GM06990 (cell line): ENCODE measurements around the gene INSIG2.

Source experiments
- DNase-seq: peaks from one replicate; pipeline ENCODE4 v3.0.0-alpha.2; 2011; ENCODE audit not compliant: insufficient read length; ENCODE audit errors: extremely low read depth
- H3K27me3 ChIP-seq: replicated peaks from 2 replicates; pipeline ENCODE4 v1.6.0; 2011; ENCODE audit warnings: low read length; ENCODE audit not compliant: control insufficient read depth, insufficient read depth
- H3K36me3 ChIP-seq: 2 replicates; pipeline ENCODE4 v1.5.1; 2011; ENCODE audit warnings: low read length; ENCODE audit not compliant: control insufficient read depth, insufficient read depth
- H3K4me3 ChIP-seq: replicated peaks from 2 replicates; pipeline ENCODE4 v1.5.1; 2011; ENCODE audit warnings: low read depth, mild to moderate bottlenecking, control low read depth, low read length
- CTCF ChIP-seq: IDR thresholded peaks from 2 replicates; pipeline ENCODE4 v1.5.1; 2011; ENCODE audit warnings: low read length, control low read depth, mild to moderate bottlenecking, inconsistent platforms; ENCODE audit not compliant: insufficient read depth, poor library complexity, severe bottlenecking

The INSIG2 gene

GRCh38 chr2:118148809-118149208, 60.5 kb downstream of the INSIG2 start:
- TF ChIP-seq CTCF = peak; percentile 15
- DNase-seq = no peak
- Histone ChIP-seq H3K36me3 (no peaks in the 10 kb centered on the region), H3K4me3 (no peak overlapping the region), H3K27me3 (no peaks in the 10 kb centered on the region)

GRCh38 chr2:118150294-118150693, 62.0 kb downstream of the INSIG2 start:
- Histone ChIP-seq H3K36me3 (no peaks in the 10 kb centered on the region), H3K4me3 (no peak overlapping the region), H3K27me3 (no peaks in the 10 kb centered on the region)
- DNase-seq = no peak
- no peak for TF ChIP-seq CTCF

GRCh38 chr2:118151831-118152230, 63.6 kb downstream of the INSIG2 start:
- H3K4me3 ChIP-seq = no peak overlapping the region
- TF ChIP-seq CTCF = no peak
- no peak for DNase-seq
- no peaks in the 10 kb centered on the region for H3K36me3 ChIP-seq
- H3K27me3 ChIP-seq = no peaks in the 10 kb centered on the region

- Histone ChIP-seq H3K36me3 (no peaks in the 10 kb centered on the region), H3K4me3 (no peak overlapping the region), H3K27me3 (no peaks in the 10 kb centered on the region)
- DNase-seq = no peak
- TF ChIP-seq CTCF = no peak
Observed at GRCh38 chr2:118153433-118153832, 65.2 kb downstream of the INSIG2 start.

- DNase-seq = no peak
- Histone ChIP-seq H3K36me3 (no peaks in the 10 kb centered on the region), H3K27me3 (no peaks in the 10 kb centered on the region), H3K4me3 (no peak overlapping the region)
- TF ChIP-seq CTCF = no peak
Observed at GRCh38 chr2:118154176-118154575, 65.9 kb downstream of the INSIG2 start.
